A549 treated with AZD9567 at 1 μM for 4 hours (cell line): ENCODE results near the gene FCHO2. TPM values are rescaled to one million over a fixed set of nuclear protein-coding genes. Genes with fewer than 3 reads are reported as not detected.

Source experiments
- total RNA-seq: library from RNA; stranded (reverse); fragments of 200-300 nt; extraction: Qiagen RNA extraction; gene quantifications from 5 replicates; pipeline ENCODE4 v1.2.3, GENCODE V29; 2022; ENCODE audit not compliant: insufficient read depth

The FCHO2 gene, protein sequence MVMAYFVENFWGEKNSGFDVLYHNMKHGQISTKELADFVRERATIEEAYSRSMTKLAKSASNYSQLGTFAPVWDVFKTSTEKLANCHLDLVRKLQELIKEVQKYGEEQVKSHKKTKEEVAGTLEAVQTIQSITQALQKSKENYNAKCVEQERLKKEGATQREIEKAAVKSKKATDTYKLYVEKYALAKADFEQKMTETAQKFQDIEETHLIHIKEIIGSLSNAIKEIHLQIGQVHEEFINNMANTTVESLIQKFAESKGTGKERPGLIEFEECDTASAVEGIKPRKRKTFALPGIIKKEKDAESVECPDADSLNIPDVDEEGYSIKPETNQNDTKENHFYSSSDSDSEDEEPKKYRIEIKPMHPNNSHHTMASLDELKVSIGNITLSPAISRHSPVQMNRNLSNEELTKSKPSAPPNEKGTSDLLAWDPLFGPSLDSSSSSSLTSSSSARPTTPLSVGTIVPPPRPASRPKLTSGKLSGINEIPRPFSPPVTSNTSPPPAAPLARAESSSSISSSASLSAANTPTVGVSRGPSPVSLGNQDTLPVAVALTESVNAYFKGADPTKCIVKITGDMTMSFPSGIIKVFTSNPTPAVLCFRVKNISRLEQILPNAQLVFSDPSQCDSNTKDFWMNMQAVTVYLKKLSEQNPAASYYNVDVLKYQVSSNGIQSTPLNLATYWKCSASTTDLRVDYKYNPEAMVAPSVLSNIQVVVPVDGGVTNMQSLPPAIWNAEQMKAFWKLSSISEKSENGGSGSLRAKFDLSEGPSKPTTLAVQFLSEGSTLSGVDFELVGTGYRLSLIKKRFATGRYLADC
- 12.2 to 15.9 TPM (median 13.5 TPM) in 5 replicates for total RNA-seq

DNA sequence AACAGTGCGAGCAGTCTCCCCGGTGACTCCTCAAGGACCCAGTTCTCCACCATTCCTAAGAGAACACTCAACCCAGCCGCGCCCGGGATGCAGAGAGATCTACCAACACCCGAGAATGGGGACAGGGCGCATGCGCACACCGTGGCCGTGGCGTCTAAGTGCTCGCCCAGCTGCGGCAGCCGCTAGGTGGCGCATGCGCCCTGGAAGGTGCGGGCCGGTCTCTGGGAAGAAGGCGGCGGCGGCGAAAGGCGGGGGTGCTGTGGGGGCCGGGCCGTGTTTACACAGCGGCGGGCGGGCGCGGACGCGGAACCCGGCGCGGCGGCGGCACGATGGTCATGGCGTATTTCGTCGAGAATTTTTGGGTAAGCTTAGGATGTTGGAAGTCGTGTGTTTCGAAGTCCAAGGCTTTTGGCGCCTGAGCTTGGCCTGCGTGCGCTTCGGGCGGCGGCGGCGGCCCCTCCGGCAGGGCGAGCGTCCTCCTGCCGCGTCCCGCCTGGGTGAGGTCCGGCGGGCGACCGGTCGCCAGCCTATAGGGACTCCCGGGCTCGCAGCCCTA is at the start of gene FCHO2:
Gene FCHO2, plus strand, starts transcription at position 274 of the 556 bp plus-strand sequence. Its CDS starts 56 bp downstream, at position 330.

GRCh38 chr5:73120222-73121118 is 164.6 kb downstream of the FCHO2 start, which contains the start of gene TMEM171:
Gene TMEM171 (plus strand): TSS chr5:73120575. CDS start chr5:73123374, 2,799 bp downstream.

Other genes starting within 250 kb of the FCHO2 start
- gene TNPO1, start 139.4 kb upstream of the FCHO2 start, total RNA-seq, result 110 to 135 TPM (median 119 TPM) in 5 replicates
- gene TMEM171, start 164.5 kb downstream of the FCHO2 start, total RNA-seq, result 4.3 to 8.6 TPM (median 5.8 TPM) in 5 replicates
- gene TMEM174, start 217.2 kb downstream of the FCHO2 start, total RNA-seq, result not detected in 5 replicates